WTC11 (cell line): ENCODE measurements around the gene KLHL22. TPM values are rescaled to one million over a fixed set of nuclear protein-coding genes. Genes with fewer than 3 reads are reported as not detected.
"Not testable (repeated sequence)": the region's sequence is repeated elsewhere in the genome, so short reads cannot be mapped to it uniquely, and the experiment has no call there.

Source experiments
- ATAC-seq: fragments of 200-7000 bp; cut with Tn5 transposase; 2 replicates; pipeline ENCODE4 v1.10.0; 2021; ENCODE audit warnings: mild to moderate bottlenecking, moderate library complexity
- CTCF ChIA-PET: fragments of 300-600 bp; sonication (Branson Sonifier 250); formaldehyde crosslinking; loops from one replicate; lab custom pipeline; 2021; ENCODE audit warnings: antibody characterized with exemption; lab: Charles Lee
- POLR2A ChIA-PET: fragments of 350-600 bp; sonication (Branson Sonifier 250); formaldehyde crosslinking; loops from one replicate; lab custom pipeline; 2021; ENCODE audit warnings: antibody characterized with exemption; lab: Charles Lee
- DNase-seq: peaks from one replicate; pipeline ENCODE4 v3.0.0; 2021; ENCODE audit warnings: low spot score
- H3K27ac Mint-ChIP-seq: 2 replicates; pipeline ENCODE4 v1.8.0; 2021; ENCODE audit warnings: mixed read lengths
- H3K27me3 Mint-ChIP-seq: 2 replicates; pipeline ENCODE4 v1.8.0; 2021; ENCODE audit warnings: low read depth, mild to moderate bottlenecking, moderate library complexity, mixed read lengths
- H3K36me3 Mint-ChIP-seq: 2 replicates; pipeline ENCODE4 v1.8.0; 2021; ENCODE audit warnings: mixed read lengths
- H3K4me1 Mint-ChIP-seq: 2 replicates; pipeline ENCODE4 v1.8.0; 2022; ENCODE audit warnings: mixed read lengths
- H3K4me3 Mint-ChIP-seq: 2 replicates; pipeline ENCODE4 v1.8.0; 2021; ENCODE audit warnings: mild to moderate bottlenecking, moderate library complexity, mixed read lengths
- H3K9me3 Mint-ChIP-seq: 2 replicates; pipeline ENCODE4 v1.8.0; 2021; ENCODE audit warnings: mixed read lengths
- ATF1 ChIP-seq: sonication (generic); formaldehyde crosslinking; IDR thresholded peaks from 2 replicates; pipeline ENCODE4 v1.8.1; 2023; ENCODE audit warnings: mild to moderate bottlenecking, moderate library complexity, missing genetic modification reagents
- ATF2 ChIP-seq: sonication (generic); formaldehyde crosslinking; IDR thresholded peaks from 2 replicates; pipeline ENCODE4 v1.8.1; 2022; ENCODE audit warnings: low read depth, missing genetic modification reagents, borderline replicate concordance
- CDX4 ChIP-seq: fragments of 250-450 bp; sonication (Bioruptor Pico); IDR thresholded peaks from 2 replicates; pipeline ENCODE4 v1.9.0; 2021; ENCODE audit warnings: moderate library complexity, mild to moderate bottlenecking, inconsistent platforms, borderline replicate concordance
- CTCF ChIP-seq: fragments of 200-600 bp; IDR thresholded peaks from 2 replicates; pipeline ENCODE4 v1.8.0; 2022; ENCODE audit warnings: antibody characterized with exemption
- HMGA2 ChIP-seq: fragments of 250-450 bp; sonication (Bioruptor Pico); IDR thresholded peaks from 2 replicates; pipeline ENCODE4 v1.4.0; 2021; ENCODE audit warnings: mild to moderate bottlenecking, moderate library complexity
- MXD4 ChIP-seq: fragments of 250-450 bp; sonication (Bioruptor Pico); IDR thresholded peaks from 2 replicates; pipeline ENCODE4 v1.8.0; 2021; ENCODE audit warnings: mild to moderate bottlenecking, moderate library complexity, borderline replicate concordance
- NR1H2 ChIP-seq: sonication (generic); formaldehyde crosslinking; IDR thresholded peaks from 2 replicates; pipeline ENCODE4 v1.9.0; 2021; ENCODE audit warnings: mild to moderate bottlenecking, moderate library complexity, missing genetic modification reagents
- NR2C2 ChIP-seq: sonication (generic); formaldehyde crosslinking; IDR thresholded peaks from 2 replicates; pipeline ENCODE4 v1.8.0; 2022; ENCODE audit warnings: mild to moderate bottlenecking, missing genetic modification reagents
- ZMAT4 ChIP-seq: fragments of 250-450 bp; sonication (Bioruptor Pico); IDR thresholded peaks from 2 replicates; pipeline ENCODE4 v1.9.0; 2021; ENCODE audit warnings: mild to moderate bottlenecking
- ZNF138 ChIP-seq: sonication (generic); formaldehyde crosslinking; conservative IDR thresholded peaks from 2 replicates; pipeline ENCODE4 v1.8.1; 2022; ENCODE audit warnings: mild to moderate bottlenecking, moderate library complexity, missing genetic modification reagents
- ZNF219 ChIP-seq: sonication (generic); formaldehyde crosslinking; IDR thresholded peaks from 2 replicates; pipeline ENCODE4 v1.8.0; 2023; ENCODE audit warnings: missing genetic modification reagents, mild to moderate bottlenecking, borderline replicate concordance
- ZNF281 ChIP-seq: sonication (generic); formaldehyde crosslinking; IDR thresholded peaks from 2 replicates; pipeline ENCODE4 v1.8.0; 2023; ENCODE audit warnings: mild to moderate bottlenecking, missing genetic modification reagents
- ZNF416 ChIP-seq: fragments of 250-450 bp; sonication (Bioruptor Pico); IDR thresholded peaks from 2 replicates; pipeline ENCODE4 v1.9.0; 2021; ENCODE audit warnings: mild to moderate bottlenecking, inconsistent platforms
- total RNA-seq: library from RNA; stranded (reverse); gene quantifications from 3 replicates; pipeline ENCODE4 v1.2.3, GENCODE V29; 2021
- TF ChIP-seq, protein P1 (sequence below): sonication (generic); formaldehyde crosslinking; IDR thresholded peaks from 2 replicates; pipeline ENCODE4 v1.8.0; 2023; ENCODE audit warnings: missing genetic modification reagents
- TF ChIP-seq, protein P2 (sequence below): sonication (generic); formaldehyde crosslinking; IDR thresholded peaks from 2 replicates; pipeline ENCODE4 v1.8.0; 2022; ENCODE audit warnings: mild to moderate bottlenecking, missing genetic modification reagents
- TF ChIP-seq, protein P3 (sequence below): fragments of 250-450 bp; sonication (Bioruptor Pico); IDR thresholded peaks from 2 replicates; pipeline ENCODE4 v1.8.0; 2021; ENCODE audit warnings: mild to moderate bottlenecking
- TF ChIP-seq, protein P4 (sequence below): sonication (generic); formaldehyde crosslinking; IDR thresholded peaks from 2 replicates; pipeline ENCODE4 v1.8.0; 2022; ENCODE audit warnings: mild to moderate bottlenecking, missing genetic modification reagents
- TF ChIP-seq, protein P5 (sequence below): sonication (generic); formaldehyde crosslinking; IDR thresholded peaks from 2 replicates; pipeline ENCODE4 v1.8.1; 2023; ENCODE audit warnings: mild to moderate bottlenecking, missing genetic modification reagents, moderate library complexity

KLHL22 gene
- total RNA-seq, 1 experiment from 2014 or later: 15.7 TPM

DNA sequence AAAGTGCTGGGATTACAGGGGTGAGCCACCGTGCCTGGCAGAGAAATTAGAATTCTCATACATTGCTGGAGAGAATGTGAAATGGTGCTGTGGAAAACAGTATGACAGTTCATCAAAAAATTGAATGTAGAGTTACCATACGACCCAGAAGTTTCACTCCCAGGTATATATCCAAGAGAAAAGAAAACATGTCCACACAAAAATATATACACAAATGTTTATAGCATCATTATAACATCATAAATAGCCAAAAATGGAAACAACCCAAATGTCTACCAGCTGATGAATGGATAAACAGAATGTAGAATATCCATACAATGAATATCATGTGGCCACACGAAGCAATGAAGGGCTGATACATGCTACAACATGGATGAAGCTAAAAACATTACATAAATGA is 46.5 kb upstream of the KLHL22 start:
- Mint-ChIP-seq H3K36me3 (peaks cover 50% of the 10 kb centered on the region), H3K4me3 (no peak overlapping the region), H3K4me1 (no peaks in the 10 kb centered on the region), H3K27ac (no peak overlapping the region), H3K9me3 (no peaks in the 10 kb centered on the region)
- DNase-seq (no peak), ATAC-seq (no peak)
- CTCF ChIA-PET: no interaction called here
- TF ChIP-seq CDX4 (CRISPR knock-in tag): no peak
- no peak for TF ChIP-seq ZNF138
- no peak for TF ChIP-seq ATF1
- TF ChIP-seq, protein P1, sequence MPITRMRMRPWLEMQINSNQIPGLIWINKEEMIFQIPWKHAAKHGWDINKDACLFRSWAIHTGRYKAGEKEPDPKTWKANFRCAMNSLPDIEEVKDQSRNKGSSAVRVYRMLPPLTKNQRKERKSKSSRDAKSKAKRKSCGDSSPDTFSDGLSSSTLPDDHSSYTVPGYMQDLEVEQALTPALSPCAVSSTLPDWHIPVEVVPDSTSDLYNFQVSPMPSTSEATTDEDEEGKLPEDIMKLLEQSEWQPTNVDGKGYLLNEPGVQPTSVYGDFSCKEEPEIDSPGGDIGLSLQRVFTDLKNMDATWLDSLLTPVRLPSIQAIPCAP: no peak
- TF ChIP-seq MXD4 (CRISPR knock-in tag): no peak
- TF ChIP-seq, all 79 proteins: peak for 0
- H3K27me3 Mint-ChIP-seq: no peaks in the 10 kb centered on the region
- POLR2A ChIA-PET: no interaction called here

- H3K36me3 Mint-ChIP-seq: peaks cover 43% of the 10 kb centered on the region
- DNase-seq, H3K4me3 Mint-ChIP-seq, ATAC-seq, H3K27me3 Mint-ChIP-seq, H3K27ac Mint-ChIP-seq, H3K4me1 Mint-ChIP-seq, POLR2A ChIA-PET, H3K9me3 Mint-ChIP-seq: not testable (repeated sequence)
- CTCF ChIA-PET: interaction anchor here (1.2 to 1.5 kb wide), 2 partner anchors 9 to 25 kb away, joined by 3 read pairs; no protein-coding TSS in a partner anchor
Measured at GRCh38 chr22:20538875-20539274, 43.3 kb upstream of the KLHL22 start.

DNA sequence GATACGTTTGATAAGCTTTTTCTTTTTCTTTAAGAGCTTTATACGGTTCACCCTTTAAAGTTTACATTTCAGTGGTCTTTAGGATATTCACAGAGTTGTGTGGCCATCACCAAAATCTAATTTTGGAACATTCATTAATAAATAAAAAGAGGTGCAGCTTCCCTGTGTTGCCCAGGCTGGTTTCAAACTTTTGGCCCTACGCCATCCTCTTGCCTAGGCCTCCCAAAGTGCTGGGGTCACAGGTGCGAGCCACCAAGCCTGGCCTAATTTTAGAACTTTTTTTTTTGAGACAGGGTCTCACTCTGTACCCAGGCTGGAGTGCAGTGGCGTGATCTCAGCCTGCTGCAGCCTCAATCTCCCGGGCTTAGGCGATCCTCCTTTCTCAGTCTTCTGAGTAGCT is 42.4 kb upstream of the KLHL22 start:
- no peak for DNase-seq
- ATAC-seq: no peak
- POLR2A ChIA-PET: no interaction called here
- TF ChIP-seq, protein P2, sequence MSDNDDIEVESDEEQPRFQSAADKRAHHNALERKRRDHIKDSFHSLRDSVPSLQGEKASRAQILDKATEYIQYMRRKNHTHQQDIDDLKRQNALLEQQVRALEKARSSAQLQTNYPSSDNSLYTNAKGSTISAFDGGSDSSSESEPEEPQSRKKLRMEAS (CRISPR knock-in tag): no peak
- TF ChIP-seq ATF2: no peak
- TF ChIP-seq ZNF219 (CRISPR knock-in tag): no peak
- TF ChIP-seq, protein P3, sequence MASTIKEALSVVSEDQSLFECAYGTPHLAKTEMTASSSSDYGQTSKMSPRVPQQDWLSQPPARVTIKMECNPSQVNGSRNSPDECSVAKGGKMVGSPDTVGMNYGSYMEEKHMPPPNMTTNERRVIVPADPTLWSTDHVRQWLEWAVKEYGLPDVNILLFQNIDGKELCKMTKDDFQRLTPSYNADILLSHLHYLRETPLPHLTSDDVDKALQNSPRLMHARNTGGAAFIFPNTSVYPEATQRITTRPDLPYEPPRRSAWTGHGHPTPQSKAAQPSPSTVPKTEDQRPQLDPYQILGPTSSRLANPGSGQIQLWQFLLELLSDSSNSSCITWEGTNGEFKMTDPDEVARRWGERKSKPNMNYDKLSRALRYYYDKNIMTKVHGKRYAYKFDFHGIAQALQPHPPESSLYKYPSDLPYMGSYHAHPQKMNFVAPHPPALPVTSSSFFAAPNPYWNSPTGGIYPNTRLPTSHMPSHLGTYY (CRISPR knock-in tag): no peak
- no peak for TF ChIP-seq ZNF281 (CRISPR knock-in tag)
- TF ChIP-seq, protein P4, sequence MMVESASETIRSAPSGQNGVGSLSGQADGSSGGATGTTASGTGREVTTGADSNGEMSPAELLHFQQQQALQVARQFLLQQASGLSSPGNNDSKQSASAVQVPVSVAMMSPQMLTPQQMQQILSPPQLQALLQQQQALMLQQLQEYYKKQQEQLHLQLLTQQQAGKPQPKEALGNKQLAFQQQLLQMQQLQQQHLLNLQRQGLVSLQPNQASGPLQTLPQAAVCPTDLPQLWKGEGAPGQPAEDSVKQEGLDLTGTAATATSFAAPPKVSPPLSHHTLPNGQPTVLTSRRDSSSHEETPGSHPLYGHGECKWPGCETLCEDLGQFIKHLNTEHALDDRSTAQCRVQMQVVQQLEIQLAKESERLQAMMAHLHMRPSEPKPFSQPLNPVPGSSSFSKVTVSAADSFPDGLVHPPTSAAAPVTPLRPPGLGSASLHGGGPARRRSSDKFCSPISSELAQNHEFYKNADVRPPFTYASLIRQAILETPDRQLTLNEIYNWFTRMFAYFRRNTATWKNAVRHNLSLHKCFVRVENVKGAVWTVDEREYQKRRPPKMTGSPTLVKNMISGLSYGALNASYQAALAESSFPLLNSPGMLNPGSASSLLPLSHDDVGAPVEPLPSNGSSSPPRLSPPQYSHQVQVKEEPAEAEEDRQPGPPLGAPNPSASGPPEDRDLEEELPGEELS (CRISPR knock-in tag): no peak
- no peak for TF ChIP-seq NR1H2
- TF ChIP-seq, protein P1: no peak
- no peak for TF ChIP-seq CTCF
- no peak for TF ChIP-seq ZNF416 (CRISPR knock-in tag)
- TF ChIP-seq, protein P5, sequence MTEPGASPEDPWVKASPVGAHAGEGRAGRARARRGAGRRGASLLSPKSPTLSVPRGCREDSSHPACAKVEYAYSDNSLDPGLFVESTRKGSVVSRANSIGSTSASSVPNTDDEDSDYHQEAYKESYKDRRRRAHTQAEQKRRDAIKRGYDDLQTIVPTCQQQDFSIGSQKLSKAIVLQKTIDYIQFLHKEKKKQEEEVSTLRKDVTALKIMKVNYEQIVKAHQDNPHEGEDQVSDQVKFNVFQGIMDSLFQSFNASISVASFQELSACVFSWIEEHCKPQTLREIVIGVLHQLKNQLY: no peak
- TF ChIP-seq HMGA2 (CRISPR knock-in tag): no peak
- no peak for TF ChIP-seq ZMAT4 (CRISPR knock-in tag)
- no peak for TF ChIP-seq NR2C2 (CRISPR knock-in tag)

More for the DNA sequence above, 42.4 kb upstream of the KLHL22 start:
- no peak overlapping the region for H3K27ac Mint-ChIP-seq
- peaks cover 40% of the 10 kb centered on the region for H3K36me3 Mint-ChIP-seq
- CTCF ChIA-PET: interaction anchor here (1.2 to 1.5 kb wide), 2 partner anchors 10 to 26 kb away, joined by 3 read pairs; no protein-coding TSS in a partner anchor
- H3K27me3 Mint-ChIP-seq: no peaks in the 10 kb centered on the region
- no peaks in the 10 kb centered on the region for H3K9me3 Mint-ChIP-seq
- no peak overlapping the region for H3K4me3 Mint-ChIP-seq
- peaks cover 3% of the 10 kb centered on the region for H3K4me1 Mint-ChIP-seq
